Measurements from ENCODE around the gene CIP2A. TPM values are rescaled to one million over a fixed set of nuclear protein-coding genes. Genes with fewer than 3 reads are reported as not detected.
A peak's percentile ranks its signal among the peaks of the same experiment; 100 is the strongest.

CIP2A gene
- 34.2 and 38.8 TPM in 2 replicates for total RNA-seq (2021)
- long read RNA-seq, partial matches to known transcripts: 327 of 378 reads
- long read RNA-seq, other reads (novel, unspliced or antisense): 51 of 378 reads

GRCh38 chr3:108589081-108589997 lies at the start of gene CIP2A, which contains the start of gene DZIP3:
Gene CIP2A, minus strand, starts transcription at chr3:108589438. Its CDS starts 63 bp downstream, at chr3:108589375.
Gene DZIP3, plus strand, starts transcription at chr3:108589722. Its CDS starts 15,685 bp downstream, at chr3:108605407.
- no peak within 1 kb of the TSS for H2BK12ac ChIP-seq (ENCODE audit: insufficient read length, low read depth, low read length)
- no peaks in the 10 kb centered on the region for H3K9me3 Mint-ChIP-seq
- peak within 1 kb of the TSS; percentile 94 for H3K27ac ChIP-seq (ENCODE audit: insufficient read length, low read depth, low read length)
- H3K27ac Mint-ChIP-seq: peak within 1 kb of the TSS; percentile 99 to 100 (median 100)
- H3K79me1 ChIP-seq (ENCODE audit: insufficient read depth, low read depth, low read length, poor library complexity, severe bottlenecking): no peaks in the 10 kb centered on the region
- no peak within 1 kb of the TSS; the same call in 1 of the 2 replicates for H3K4ac ChIP-seq (ENCODE audit: low read depth, low read length)
- no peaks in the 10 kb centered on the region for H3K9me3 ChIP-seq (ENCODE audit: control insufficient read depth, low read depth, low read length)
- H4K5ac ChIP-seq (ENCODE audit: insufficient read length, low read depth, low read length): peak within 1 kb of the TSS; percentile 70
- peak within 1 kb of the TSS; percentile 5 for H3K23ac ChIP-seq (ENCODE audit: insufficient read length, low read depth, low read length)
- H3K14ac ChIP-seq (ENCODE audit: insufficient read depth, low read length): peak within 1 kb of the TSS; percentile 100
- H2BK5ac ChIP-seq (ENCODE audit: insufficient read length, low read length): peak within 1 kb of the TSS; percentile 15
- peak within 1 kb of the TSS; percentile 100 for H3K4me3 Mint-ChIP-seq
- no peak within 1 kb of the TSS for H2AK5ac ChIP-seq (ENCODE audit: insufficient read length, low read length)
- peaks cover 9% of the 10 kb centered on the region for H3K23me2 ChIP-seq (ENCODE audit: insufficient read length, low read depth, low read length, poor library complexity, severe bottlenecking)
- WGBS (ENCODE audit: extremely low coverage, insufficient read length, low lambda C conversion rate): no CpG with 5 or more reads among the region's 59 CpGs
- no peak for TF ChIP-seq CTCF (conservative IDR thresholded peaks at IDR 0.05)
- H3K9ac ChIP-seq (ENCODE audit: extremely low read depth, insufficient read length, low read length): peak within 1 kb of the TSS; percentile 98
- peak; percentile 98 for DNase-seq
- no peaks in the 10 kb centered on the region for H4K20me1 ChIP-seq (ENCODE audit: control insufficient read depth, insufficient read depth, insufficient read length)
- H3T11ph ChIP-seq (ENCODE audit: low read length): no peak within 1 kb of the TSS
- no peak within 1 kb of the TSS for H4K8ac ChIP-seq (replicated peaks; ENCODE audit: insufficient read length, low read depth, low read length)
- no peak within 1 kb of the TSS for H4K91ac ChIP-seq (ENCODE audit: insufficient read length, low read depth, low read length)
- no peaks in the 10 kb centered on the region for H3K4me1 ChIP-seq (ENCODE audit: insufficient read depth, low read length)
- H3K27me3 Mint-ChIP-seq (ENCODE audit: low read depth): no peaks in the 10 kb centered on the region
- H3K56ac ChIP-seq (ENCODE audit: insufficient read length, low read depth, low read length): peak within 1 kb of the TSS; percentile 69
- peak within 1 kb of the TSS; percentile 99 for H3K18ac ChIP-seq (ENCODE audit: insufficient read length, low read depth, low read length)
- H3K36me3 Mint-ChIP-seq (ENCODE audit: insufficient read depth in 1 of 3, low read depth in 3 of 3): peaks cover 4 to 16% (median 14%) of the 10 kb centered on the region in 3 experiments; a peak in 6 of 7 replicates
- H3K4me1 Mint-ChIP-seq: peaks cover 40 to 45% of the 10 kb centered on the region in 2 experiments
- H2BK120ac ChIP-seq (ENCODE audit: low read depth, low read length, poor library complexity, severe bottlenecking): no peak within 1 kb of the TSS
- peaks cover 18% of the 10 kb centered on the region; the same call in 1 of the 2 replicates for H3K79me2 ChIP-seq (ENCODE audit: insufficient read depth, low read length)
- no peak within 1 kb of the TSS; the same call in 1 of the 2 replicates for H2BK15ac ChIP-seq (ENCODE audit: low read depth, low read length)
- H2BK20ac ChIP-seq (ENCODE audit: low read depth, low read length, poor library complexity, severe bottlenecking): no peak within 1 kb of the TSS
- H3K27me3 ChIP-seq (ENCODE audit: insufficient read depth, low read length): no peaks in the 10 kb centered on the region
- H3K4me2 ChIP-seq (ENCODE audit: insufficient read depth, insufficient read length, low read length): peak within 1 kb of the TSS; percentile 96
- H2AFZ ChIP-seq (ENCODE audit: low read length): peak within 1 kb of the TSS; percentile 63
